ENCODE measurements around the gene OTOF.

OTOF gene

DNA sequence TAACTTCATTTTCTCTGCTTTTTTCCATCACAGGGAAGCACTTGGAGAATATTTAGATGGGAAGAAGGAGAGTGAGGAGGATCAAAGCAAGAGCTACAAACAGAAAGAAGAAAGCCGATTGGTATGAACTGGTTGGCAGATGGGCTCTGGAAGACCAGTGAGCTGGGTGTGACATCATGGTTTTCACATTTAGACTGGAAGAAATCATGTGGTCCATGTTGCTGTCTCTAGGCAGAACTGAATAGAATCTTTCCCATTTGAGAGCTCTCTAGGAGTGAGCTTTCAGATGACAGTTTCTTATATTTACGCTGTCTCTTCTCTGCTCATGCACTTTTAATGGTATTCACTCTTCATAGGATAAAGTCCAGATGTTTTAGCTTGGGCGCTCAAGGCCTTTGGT is 63.6 kb downstream of the OTOF start:
- DNase-seq (ENCODE audit: extremely low read depth in 1 of 2, low read depth in 1 of 2), result no peak

DNA sequence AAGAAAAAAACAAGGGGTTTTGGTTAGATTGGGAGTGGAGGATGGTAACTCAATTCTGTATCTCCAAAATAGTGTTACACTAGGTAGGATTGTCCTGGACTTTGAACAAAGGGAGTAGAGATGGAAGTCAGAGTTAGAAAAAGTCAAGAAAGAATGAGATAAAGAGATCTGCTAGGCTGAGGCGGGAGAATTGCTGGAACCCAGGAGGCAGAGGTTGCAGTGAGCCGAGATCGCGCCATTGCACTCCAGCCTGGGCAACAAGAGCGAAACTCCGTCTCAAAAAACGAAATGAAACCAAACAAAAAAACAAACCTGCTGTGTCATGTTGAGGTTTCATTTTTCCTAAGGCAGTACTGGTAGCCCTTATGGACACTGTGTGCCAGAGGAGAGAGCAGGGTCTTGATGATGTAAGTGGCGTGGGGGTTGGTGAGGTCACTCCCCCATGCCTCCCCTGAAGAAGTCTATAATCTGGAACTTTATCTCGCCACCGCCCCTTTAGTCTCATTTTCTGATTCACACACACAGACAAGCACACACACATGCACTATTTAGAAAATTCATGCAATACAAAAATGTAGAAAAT is 65.7 kb downstream of the OTOF start:
- DNase-seq (ENCODE audit: extremely low read depth in 1 of 2, low read depth in 1 of 2), result no peak

DNA sequence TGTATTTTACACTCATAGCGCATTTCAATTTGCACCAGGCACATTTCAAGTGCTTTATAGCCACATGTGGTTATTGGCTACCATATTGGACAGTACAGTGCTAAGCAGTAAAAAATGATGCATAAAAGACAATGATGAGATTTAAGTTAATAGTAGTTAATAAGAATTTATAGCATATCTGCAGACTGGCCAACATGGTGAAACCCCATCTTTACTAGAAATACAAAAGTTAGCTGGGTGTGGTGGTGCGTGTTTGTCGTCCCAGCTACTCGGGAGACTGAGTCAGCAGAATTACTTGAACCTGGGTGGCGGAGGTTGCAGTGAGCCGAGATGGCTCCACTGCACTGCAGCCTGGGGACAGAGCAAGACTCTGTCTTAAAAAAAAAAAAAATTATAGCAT is 66.5 kb downstream of the OTOF start:
- no peak for DNase-seq (ENCODE audit: extremely low read depth in 1 of 2, low read depth in 1 of 2)

DNA sequence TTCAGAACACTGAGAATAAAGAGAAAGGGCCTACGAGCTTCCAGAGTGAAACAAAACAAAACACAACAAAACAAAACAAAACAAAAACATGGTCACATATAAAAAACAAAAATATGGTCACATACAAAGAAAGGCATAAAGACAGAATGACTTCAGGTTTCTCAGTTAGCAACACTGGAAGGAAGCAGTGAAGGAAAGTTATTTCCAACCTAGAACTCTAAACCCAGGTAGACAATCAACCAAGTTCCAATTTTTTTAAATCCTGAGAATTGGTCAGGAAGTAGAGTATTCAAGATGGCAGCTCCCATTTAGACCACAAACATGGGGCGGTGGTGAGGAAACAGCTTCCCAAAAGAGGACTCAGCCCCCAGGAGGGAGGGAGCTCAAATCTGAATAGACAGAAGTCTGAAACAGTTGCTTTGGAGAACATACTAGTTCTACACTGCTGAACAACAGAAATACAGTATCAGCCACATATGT is 67.1 kb downstream of the OTOF start:
- DNase-seq (ENCODE audit: extremely low read depth in 1 of 2, low read depth in 1 of 2), result no peak

DNA sequence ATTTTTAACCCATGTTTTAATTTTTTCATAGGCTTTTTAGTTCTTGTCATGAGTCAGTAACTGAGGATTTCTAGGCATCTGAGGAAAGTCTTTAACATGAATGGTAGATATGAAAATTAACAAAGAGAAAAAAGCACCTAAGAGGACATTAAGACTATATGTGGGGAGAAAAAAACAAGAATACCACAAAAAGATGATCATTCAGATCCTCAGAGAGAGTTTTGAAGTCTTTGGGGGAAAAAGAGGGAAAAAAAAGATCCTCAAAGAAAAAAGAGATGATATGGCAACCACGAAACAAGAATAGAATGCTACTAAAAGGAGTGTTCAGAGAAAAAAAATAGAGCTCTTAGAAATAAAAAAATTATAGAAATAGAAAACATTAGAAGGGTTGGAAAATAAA is 68.1 kb downstream of the OTOF start:
- DNase-seq (ENCODE audit: extremely low read depth in 1 of 2, low read depth in 1 of 2), result no peak

DNA sequence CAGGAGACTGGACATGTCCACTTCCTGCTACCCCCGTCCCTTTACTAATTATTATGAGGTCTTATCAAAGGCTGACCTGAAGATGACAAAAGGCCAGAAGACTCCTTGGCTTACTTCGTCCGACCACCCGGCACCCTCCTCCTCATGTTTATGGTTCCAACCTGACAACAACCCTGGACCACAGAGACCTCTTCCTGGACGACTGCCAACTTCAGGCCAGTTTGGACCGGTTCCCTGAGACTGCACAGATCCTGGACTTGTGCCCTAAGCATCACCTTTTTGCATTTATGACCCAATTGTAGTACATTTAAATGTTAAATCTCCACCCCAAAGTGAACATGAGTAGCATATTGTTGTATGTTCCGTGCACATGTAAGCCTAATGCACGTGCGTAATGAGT is 70.4 kb downstream of the OTOF start:
- no peak for DNase-seq (ENCODE audit: extremely low read depth in 1 of 2, low read depth in 1 of 2)
